Measurements from ENCODE around the gene TBXAS1.

DNA sequence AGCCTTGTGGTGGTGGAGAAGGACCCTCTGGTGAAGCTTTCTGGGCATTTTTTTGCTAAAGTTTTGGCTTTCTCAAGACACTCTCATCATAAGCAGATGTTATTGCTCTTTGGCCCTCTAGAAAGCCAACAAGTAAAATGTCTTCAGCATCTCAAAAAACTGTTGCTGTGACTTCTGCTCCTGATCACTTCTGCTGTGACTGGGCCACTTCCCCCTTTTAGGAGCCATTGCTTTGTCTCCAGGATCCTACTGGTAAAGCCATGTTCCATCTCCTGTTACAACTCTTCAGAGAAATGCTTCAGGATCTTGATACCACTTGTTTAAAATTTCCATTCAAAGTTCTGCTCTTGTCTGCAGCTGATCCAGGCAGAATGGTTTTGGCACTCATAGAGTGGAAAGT is 222.8 kb downstream of the TBXAS1 start:
- no peak for TF ChIP-seq EZH2 (IDR thresholded peaks at IDR 0.05)
- no peak for TF ChIP-seq POLR2AphosphoS5 (IDR thresholded peaks at IDR 0.05; ENCODE audit: borderline replicate concordance, low read depth, low read length)
- TF ChIP-seq FOXP2 (optimal IDR thresholded peaks at IDR 0.05; ENCODE audit: control extremely low read depth, extremely low read length, insufficient read depth): no peak

Data from SK-N-MC (cell line).